HepG2 (cell line): ENCODE results near the gene PITX3.

ENCODE experiments used
- CREB1 ChIP-seq, 2 experiments: fragments of 450-650 bp in 1 of 2; IDR thresholded peaks; 2 replicates each; pipeline ENCODE4 v1.6.1; 2016 to 2017; ENCODE audit warnings: control low read depth in 1 of 2, mild to moderate bottlenecking in 1 of 2, missing compliant biosample characterization in 1 of 2, missing genetic modification characterization in 1 of 2
- FOXA1 ChIP-seq, 2 experiments: fragments of 450-650 bp in 1 of 2; sonication (generic) in 1 of 2; formaldehyde crosslinking in 1 of 2; IDR thresholded peaks; 2 replicates each; pipeline versions ENCODE4 v1.4.0 to v1.6.1; 2016 to 2020; ENCODE audit warnings: missing genetic modification reagents in 1 of 2
- HES4 ChIP-seq: sonication (generic); formaldehyde crosslinking; IDR thresholded peaks from 2 replicates; pipeline ENCODE4 v1.9.0; 2021; ENCODE audit warnings: mild to moderate bottlenecking, missing genetic modification reagents, borderline replicate concordance
- SNAPC4 ChIP-seq: sonication (generic); formaldehyde crosslinking; IDR thresholded peaks from 2 replicates; pipeline ENCODE4 v1.4.0; 2020; ENCODE audit warnings: mild to moderate bottlenecking, missing genetic modification reagents

DNA sequence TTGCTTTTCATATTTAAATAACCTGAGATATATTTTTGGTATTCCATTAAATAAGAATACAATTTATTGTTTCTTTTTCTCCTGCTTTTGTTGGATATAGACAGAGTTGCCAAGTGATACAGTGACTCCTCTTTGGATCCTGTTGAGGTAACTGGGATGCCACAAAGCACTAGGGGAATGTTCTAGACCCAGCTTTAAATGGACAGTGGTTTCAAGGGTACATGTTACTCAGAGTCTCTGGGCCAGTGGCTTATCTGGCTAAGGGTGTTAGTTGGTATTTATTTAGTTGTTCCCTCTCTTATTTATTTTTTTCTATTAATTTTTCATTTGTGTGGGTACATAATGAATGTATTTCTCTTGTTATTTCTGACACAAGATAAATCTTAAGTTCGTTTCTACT is 13.1 kb upstream of the PITX3 start:
- no peak for TF ChIP-seq CREB1 (IDR thresholded peaks at IDR 0.05)
- TF ChIP-seq CREB1 (CRISPR knock-in tag; IDR thresholded peaks at IDR 0.05): no peak
- TF ChIP-seq SNAPC4 (CRISPR knock-in tag): no peak
- no peak for TF ChIP-seq FOXA1 (IDR thresholded peaks at IDR 0.05)
- TF ChIP-seq FOXA1 (CRISPR knock-in tag; IDR thresholded peaks at IDR 0.05): no peak
- no peak for TF ChIP-seq HES4 (CRISPR knock-in tag)
